ENCODE data around the gene ANKRD40.

ANKRD40 gene

DNA sequence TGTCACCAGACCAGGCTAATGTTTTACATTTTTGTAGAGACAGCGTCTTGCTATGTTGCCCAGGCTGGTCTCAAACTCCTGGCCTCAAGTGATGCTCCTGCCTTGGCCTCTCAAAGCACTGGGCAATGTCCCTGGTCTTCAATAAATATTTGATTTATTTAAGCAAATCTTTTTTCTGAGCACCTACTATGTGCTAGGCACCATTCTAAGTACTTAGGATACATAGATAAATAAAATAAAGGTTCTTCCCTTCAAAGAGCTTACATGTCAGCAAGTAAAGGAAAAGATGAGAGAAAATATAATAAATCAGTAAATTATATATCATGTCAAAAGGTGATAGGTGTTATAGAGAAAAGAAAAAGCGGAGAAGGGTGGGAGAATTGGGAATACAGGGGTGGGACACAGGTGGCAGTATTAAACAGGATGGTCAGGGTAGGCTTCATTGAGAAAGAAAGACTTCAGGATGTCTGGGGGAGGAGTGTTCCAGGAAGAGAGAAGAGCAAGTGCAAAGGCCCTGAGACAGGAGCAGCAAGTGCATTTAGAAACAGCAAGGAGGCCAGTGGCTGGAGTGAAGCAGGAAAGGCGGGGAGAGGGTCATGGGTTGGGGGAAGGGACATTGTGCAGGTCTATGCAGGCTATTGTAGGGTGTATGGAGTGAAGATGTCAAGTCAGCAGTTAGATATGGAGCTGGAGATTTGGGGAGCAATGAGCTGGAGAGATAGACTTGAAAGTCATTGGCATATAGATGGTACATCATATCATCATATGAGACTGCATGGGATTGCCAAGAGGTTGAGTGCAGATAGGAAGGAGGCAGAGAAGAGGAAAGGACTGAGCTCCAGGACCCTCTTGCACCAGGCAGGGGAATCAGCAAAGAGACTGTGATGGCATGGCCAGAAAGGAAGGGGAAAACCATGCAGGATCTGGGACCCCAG lies 61.7 kb downstream of the ANKRD40 start:
- DNase-seq: no peak

Measured in CD4-positive, alpha-beta T cell treated with Interleukin-6 for 4 hours (primary cell).